Thyroid gland (tissue), 4 donors: Measurements from ENCODE around the gene ZNF341. TPM values are rescaled to one million over a fixed set of nuclear protein-coding genes. Genes with fewer than 3 reads are reported as not detected.

Experiments used
- DNase-seq, 2 donors: peaks; one replicate each; pipeline ENCODE4 v3.0.0-alpha.2; 2019
- H3K27ac ChIP-seq, 3 donors: fragments of 200-600 bp; sonication (generic); 1 replicate in 2 of 3; 2 replicates in 1 of 3; pipeline ENCODE4 v1.5.1; 2016 to 2019; ENCODE audit warnings: mild to moderate bottlenecking in 1 of 3, moderate library complexity in 1 of 3
- H3K27me3 ChIP-seq: fragments of 200-600 bp; sonication (generic); one replicate; pipeline ENCODE4 v1.5.1; 2019
- H3K36me3 ChIP-seq, 2 donors: fragments of 200-600 bp; sonication (generic); one replicate each; pipeline ENCODE4 v1.5.1; 2016 to 2019
- H3K4me1 ChIP-seq, 2 donors: fragments of 200-600 bp; sonication (generic); one replicate each; pipeline ENCODE4 v1.5.1; 2017 to 2019
- H3K4me3 ChIP-seq, 3 donors: fragments of 200-600 bp; sonication (generic); replicated peaks in 1 of 3; 1 replicate in 2 of 3; 2 replicates in 1 of 3; pipeline ENCODE4 v1.5.1; 2016; ENCODE audit warnings: mild to moderate bottlenecking in 1 of 3
- H3K9me3 ChIP-seq: fragments of 200-600 bp; sonication (generic); one replicate; pipeline ENCODE4 v1.5.1; 2017
- POLR2A ChIP-seq, 2 donors: fragments of 450-650 bp; IDR thresholded peaks; one replicate each; pipeline ENCODE4 v1.6.1; 2017; ENCODE audit warnings: antibody characterized with exemption in 2 of 2, mild to moderate bottlenecking in 2 of 2, moderate library complexity in 1 of 2
- WGBS, 2 donors: methylation state at CpG; one replicate each; pipeline ENCODE4 v1.1.5; 2017; 5-methylcytosine and 5-hydroxymethylcytosine counted together
- intact Hi-C: fragments of 100-400 bp; cut with DNase I; formaldehyde crosslinking; loops from one replicate; pipeline ENCODE4 v1.15.1; 2023
- total RNA-seq, 4 donors: library from RNA; depleted of rRNA; stranded (reverse); fragments of >200 nt; gene quantifications; one replicate each; pipeline ENCODE4 v1.2.3, GENCODE V29; 2016
- TF ChIP-seq, protein P1 (sequence below), 6 experiments: fragments of 200-600 bp in 3 of 6; fragments of 450-650 bp in 3 of 6; sonication (generic) in 3 of 6; IDR thresholded peaks; one replicate each; pipeline ENCODE4 v1.5.1; 2016 to 2019; ENCODE audit warnings: antibody characterized with exemption in 6 of 6, mild to moderate bottlenecking in 2 of 6, inconsistent platforms in 1 of 6, moderate library complexity in 1 of 6

Gene ZNF341
- total RNA-seq, 4 donors from 2014 or later = 1.1 to 3.5 (median 2.8) TPM

DNA sequence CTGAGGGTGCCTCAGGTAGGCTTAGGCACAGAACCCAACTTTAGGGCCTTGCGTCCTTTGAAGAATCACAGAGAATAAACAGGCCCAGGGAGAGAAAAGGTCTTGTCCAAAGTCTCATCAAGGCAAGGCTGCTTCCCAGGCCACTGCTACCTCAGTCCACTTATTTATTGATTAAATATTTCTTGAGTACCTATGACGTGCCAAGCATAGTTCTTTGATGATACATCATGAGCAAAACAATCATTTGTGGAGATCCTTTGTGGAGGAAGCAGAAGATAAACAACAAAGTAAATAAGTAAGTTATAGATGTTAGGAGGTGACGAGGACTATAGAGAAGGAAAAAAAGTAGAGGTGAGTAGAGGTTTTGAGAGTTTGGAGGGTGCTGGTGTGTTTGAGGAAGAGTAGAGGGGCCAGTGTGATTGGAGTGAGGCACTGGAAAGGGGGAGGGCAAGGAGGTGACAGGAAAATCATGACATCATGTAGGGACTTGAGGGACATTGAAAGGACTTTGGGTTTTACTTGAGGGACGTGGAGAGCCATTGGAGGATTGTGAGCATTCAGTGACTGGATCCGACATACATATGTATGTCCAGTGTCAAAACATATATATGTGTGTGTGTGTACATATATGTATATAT is 65.2 kb downstream of the ZNF341 start:
- H3K4me3 ChIP-seq = no peak overlapping the region
- H3K4me1 ChIP-seq = peaks cover 9 to 11% of the 10 kb centered on the region in 2 donors
- H3K27ac ChIP-seq = peak overlapping the region in 2 of 3 donors; percentile 32 to 51
- no peaks in the 10 kb centered on the region for H3K36me3 ChIP-seq
- H3K27me3 ChIP-seq = no peaks in the 10 kb centered on the region
- no peak for DNase-seq
- H3K9me3 ChIP-seq = no peaks in the 10 kb centered on the region
- TF ChIP-seq, protein P1, sequence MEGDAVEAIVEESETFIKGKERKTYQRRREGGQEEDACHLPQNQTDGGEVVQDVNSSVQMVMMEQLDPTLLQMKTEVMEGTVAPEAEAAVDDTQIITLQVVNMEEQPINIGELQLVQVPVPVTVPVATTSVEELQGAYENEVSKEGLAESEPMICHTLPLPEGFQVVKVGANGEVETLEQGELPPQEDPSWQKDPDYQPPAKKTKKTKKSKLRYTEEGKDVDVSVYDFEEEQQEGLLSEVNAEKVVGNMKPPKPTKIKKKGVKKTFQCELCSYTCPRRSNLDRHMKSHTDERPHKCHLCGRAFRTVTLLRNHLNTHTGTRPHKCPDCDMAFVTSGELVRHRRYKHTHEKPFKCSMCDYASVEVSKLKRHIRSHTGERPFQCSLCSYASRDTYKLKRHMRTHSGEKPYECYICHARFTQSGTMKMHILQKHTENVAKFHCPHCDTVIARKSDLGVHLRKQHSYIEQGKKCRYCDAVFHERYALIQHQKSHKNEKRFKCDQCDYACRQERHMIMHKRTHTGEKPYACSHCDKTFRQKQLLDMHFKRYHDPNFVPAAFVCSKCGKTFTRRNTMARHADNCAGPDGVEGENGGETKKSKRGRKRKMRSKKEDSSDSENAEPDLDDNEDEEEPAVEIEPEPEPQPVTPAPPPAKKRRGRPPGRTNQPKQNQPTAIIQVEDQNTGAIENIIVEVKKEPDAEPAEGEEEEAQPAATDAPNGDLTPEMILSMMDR (IDR thresholded peaks at IDR 0.05) = no peak
- no peak for TF ChIP-seq POLR2A (IDR thresholded peaks at IDR 0.05)
- intact Hi-C loops = no loop called here
- WGBS, 2 donors = 86 to 93% methylated on average over 5 of the region's 5 CpGs

DNA sequence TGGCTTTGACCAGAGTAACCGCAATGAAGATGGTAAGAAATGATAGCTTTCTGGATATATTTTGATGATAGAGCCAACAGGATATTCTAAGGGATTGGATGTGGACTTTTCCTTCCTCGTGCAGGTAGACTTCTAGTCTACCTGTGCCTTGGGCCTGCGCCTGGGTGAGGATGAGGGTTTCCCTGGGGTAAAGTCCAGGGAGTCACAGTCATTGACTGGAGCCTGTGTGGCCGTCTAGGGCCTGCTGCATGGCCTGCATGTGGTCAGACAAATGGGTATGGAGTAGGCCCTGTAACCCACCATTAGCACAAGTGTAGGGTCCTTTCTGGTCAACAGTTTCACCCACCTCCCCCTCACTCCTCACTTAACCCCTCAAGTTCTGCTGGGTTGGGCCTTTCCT is 66.6 kb downstream of the ZNF341 start:
- Histone ChIP-seq H3K27me3 (no peaks in the 10 kb centered on the region), H3K4me3 (no peak overlapping the region), H3K27ac (no peak overlapping the region), H3K36me3 (no peaks in the 10 kb centered on the region), H3K4me1 (peaks cover 9 to 11% of the 10 kb centered on the region in 2 donors), H3K9me3 (no peaks in the 10 kb centered on the region)
- intact Hi-C loops = no loop called here
- DNase-seq = no peak
- no peak for TF ChIP-seq POLR2A (IDR thresholded peaks at IDR 0.05)
- TF ChIP-seq, protein P1 (IDR thresholded peaks at IDR 0.05) = no peak
- WGBS, 2 donors = 94% methylated on average over 4 of the region's 4 CpGs

DNA sequence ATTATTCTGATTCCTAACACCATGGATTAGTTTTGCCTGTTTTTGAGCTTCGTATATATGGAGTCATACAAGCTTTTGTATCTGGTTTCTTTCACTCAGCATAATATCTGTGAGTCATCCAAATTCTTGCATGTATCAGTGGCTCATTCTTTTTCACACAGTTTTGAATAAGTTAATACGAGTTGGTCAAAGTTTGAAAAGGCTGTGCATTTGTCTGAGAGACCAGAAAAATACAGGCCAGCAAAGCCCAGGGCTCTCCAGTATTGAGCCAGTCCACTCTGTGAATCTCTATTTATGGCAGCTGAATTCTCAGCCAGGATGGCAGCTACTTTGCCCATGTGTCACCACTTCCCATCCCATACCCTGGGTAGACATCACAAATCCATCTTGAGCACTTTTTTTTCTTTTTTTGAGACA is 72.1 kb downstream of the ZNF341 start:
- Histone ChIP-seq H3K36me3 (no peaks in the 10 kb centered on the region), H3K4me3 (no peak overlapping the region), H3K27me3 (no peaks in the 10 kb centered on the region), H3K4me1 (no peaks in the 10 kb centered on the region), H3K9me3 (no peaks in the 10 kb centered on the region), H3K27ac (no peak overlapping the region)
- DNase-seq = no peak
- intact Hi-C loops = loop anchor here (10.0 kb wide), 1 partner anchor 311 kb away; the partner anchor contains the start of gene EIF2S2
- TF ChIP-seq, protein P1 (IDR thresholded peaks at IDR 0.05) = no peak
- TF ChIP-seq POLR2A (IDR thresholded peaks at IDR 0.05) = no peak
- 75 to 90% methylated on average over 2 of the region's 2 CpGs for WGBS, 2 donors

DNA sequence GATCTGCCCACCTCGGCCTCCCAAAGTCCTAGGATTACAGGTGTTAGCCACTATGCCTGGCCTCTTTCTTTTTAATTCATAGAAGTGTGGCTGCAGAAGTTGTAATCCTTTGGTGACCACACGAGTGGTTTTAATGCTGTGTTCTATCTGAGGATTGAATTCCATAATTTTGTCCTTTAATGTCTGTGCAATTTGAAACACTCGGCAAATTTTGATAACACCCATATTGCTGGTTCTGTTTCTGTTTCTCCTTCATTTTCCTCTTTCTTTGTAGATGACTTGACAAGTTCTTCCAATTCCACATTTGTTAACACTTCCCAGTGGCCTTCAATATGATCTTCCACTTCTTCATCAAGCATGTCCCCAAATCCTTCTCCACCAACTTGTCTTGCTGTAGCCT is 76.6 kb downstream of the ZNF341 start:
- no peak overlapping the region for H3K4me3 ChIP-seq
- no peak for TF ChIP-seq POLR2A (IDR thresholded peaks at IDR 0.05)
- TF ChIP-seq, protein P1 (IDR thresholded peaks at IDR 0.05) = no peak
- 94 to 96% methylated on average over 3 of the region's 3 CpGs for WGBS, 2 donors
- intact Hi-C loops = loop anchor here (10.0 kb wide), 1 partner anchor 306 kb away; the partner anchor contains the start of gene EIF2S2
- no peaks in the 10 kb centered on the region for H3K27me3 ChIP-seq
- no peak overlapping the region for H3K27ac ChIP-seq
- no peaks in the 10 kb centered on the region for H3K36me3 ChIP-seq
- H3K9me3 ChIP-seq = no peaks in the 10 kb centered on the region
- peaks cover 4 to 14% of the 10 kb centered on the region in 2 donors for H3K4me1 ChIP-seq
- DNase-seq = no peak

DNA sequence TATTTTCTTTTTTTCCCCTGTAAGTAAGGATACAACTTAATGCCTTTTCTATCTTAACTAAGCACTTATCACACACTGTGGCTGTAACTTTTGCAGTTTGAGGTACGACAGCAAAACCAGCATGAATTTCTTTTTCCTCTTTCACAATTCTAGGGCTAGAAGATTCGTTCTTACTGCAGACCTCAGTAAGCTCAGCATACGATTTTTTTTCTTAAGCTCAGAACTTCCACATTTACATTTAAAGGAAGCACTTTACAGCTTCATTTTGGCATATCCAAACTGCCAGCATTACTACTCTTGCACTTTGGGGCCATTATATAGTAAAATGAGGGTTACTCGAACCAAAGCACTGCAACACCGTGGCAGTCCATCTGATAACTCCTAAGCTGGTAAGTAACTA is 78.5 kb downstream of the ZNF341 start:
- no peak for TF ChIP-seq POLR2A (IDR thresholded peaks at IDR 0.05)
- TF ChIP-seq, protein P1 (IDR thresholded peaks at IDR 0.05) = no peak
- intact Hi-C loops = no loop called here
- Histone ChIP-seq H3K4me3 (no peak overlapping the region), H3K4me1 (peaks cover 22 to 25% of the 10 kb centered on the region in 2 donors), H3K27ac (no peak overlapping the region), H3K27me3 (no peaks in the 10 kb centered on the region), H3K9me3 (no peaks in the 10 kb centered on the region), H3K36me3 (no peaks in the 10 kb centered on the region)
- 58 to 59% methylated on average over 5 of the region's 5 CpGs for WGBS, 2 donors
- DNase-seq = no peak
